Measurements from ENCODE around the gene TOP3A.

DNA sequence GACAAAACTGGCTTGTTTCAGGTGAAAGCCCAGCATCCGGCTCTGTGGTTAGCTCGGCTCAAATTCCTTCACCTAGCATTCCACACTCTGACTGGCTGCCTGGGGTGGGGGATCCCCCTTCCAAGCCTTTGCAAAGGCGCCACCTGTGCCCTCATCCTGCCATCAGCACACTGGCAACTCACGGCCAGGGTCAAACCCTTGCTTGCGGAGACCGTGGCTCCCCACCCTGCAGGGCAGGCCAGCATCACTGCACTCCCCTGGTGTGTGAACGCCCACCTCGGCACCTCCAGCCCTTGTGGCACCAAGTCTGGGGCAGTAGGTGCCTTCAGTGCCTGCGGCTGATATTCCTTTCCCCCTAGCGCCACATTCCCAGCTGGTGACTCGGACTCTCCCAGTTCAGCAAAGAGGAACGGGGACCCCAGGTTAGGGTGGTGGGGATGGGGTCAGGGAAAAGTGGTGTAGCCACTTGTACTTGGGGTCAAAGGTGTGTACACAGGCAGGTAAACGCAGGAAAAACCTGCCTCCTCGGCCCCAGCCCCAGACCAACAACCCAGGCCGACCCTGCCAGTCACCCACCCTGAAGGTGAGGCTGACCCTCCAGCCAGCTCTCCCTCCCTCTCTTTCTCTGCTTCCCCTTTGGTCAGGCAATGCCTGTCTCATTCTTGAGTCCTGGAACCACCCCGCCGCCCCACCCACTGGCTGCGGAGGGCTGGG, 57.4 kb downstream of the TOP3A start:
- no peak for TF ChIP-seq POLR2A (IDR thresholded peaks at IDR 0.05; ENCODE audit: insufficient read depth in 1 of 2, low read depth in 2 of 2, low read length in 2 of 2)
- no peak for TF ChIP-seq ZNF670 (CRISPR knock-in tag; IDR thresholded peaks at IDR 0.05; ENCODE audit: borderline replicate concordance)
- TF ChIP-seq KLF16 (CRISPR knock-in tag; IDR thresholded peaks at IDR 0.05): no peak
- 0 out of 2 replicates have a peak, but pooled peaks have one; percentile 16 for TF ChIP-seq ZNF543 (CRISPR knock-in tag; IDR thresholded peaks at IDR 0.05)
- no peak for TF ChIP-seq RAD21 (CRISPR knock-in tag; IDR thresholded peaks at IDR 0.05)
- TF ChIP-seq, protein P1, sequence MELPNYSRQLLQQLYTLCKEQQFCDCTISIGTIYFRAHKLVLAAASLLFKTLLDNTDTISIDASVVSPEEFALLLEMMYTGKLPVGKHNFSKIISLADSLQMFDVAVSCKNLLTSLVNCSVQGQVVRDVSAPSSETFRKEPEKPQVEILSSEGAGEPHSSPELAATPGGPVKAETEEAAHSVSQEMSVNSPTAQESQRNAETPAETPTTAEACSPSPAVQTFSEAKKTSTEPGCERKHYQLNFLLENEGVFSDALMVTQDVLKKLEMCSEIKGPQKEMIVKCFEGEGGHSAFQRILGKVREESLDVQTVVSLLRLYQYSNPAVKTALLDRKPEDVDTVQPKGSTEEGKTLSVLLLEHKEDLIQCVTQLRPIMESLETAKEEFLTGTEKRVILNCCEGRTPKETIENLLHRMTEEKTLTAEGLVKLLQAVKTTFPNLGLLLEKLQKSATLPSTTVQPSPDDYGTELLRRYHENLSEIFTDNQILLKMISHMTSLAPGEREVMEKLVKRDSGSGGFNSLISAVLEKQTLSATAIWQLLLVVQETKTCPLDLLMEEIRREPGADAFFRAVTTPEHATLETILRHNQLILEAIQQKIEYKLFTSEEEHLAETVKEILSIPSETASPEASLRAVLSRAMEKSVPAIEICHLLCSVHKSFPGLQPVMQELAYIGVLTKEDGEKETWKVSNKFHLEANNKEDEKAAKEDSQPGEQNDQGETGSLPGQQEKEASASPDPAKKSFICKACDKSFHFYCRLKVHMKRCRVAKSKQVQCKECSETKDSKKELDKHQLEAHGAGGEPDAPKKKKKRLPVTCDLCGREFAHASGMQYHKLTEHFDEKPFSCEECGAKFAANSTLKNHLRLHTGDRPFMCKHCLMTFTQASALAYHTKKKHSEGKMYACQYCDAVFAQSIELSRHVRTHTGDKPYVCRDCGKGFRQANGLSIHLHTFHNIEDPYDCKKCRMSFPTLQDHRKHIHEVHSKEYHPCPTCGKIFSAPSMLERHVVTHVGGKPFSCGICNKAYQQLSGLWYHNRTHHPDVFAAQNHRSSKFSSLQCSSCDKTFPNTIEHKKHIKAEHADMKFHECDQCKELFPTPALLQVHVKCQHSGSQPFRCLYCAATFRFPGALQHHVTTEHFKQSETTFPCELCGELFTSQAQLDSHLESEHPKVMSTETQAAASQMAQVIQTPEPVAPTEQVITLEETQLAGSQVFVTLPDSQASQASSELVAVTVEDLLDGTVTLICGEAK (IDR thresholded peaks at IDR 0.05): no peak
- TF ChIP-seq, protein P1 (CRISPR knock-in tag; IDR thresholded peaks at IDR 0.05): no peak
- TF ChIP-seq GABPA (IDR thresholded peaks at IDR 0.05; ENCODE audit: low read depth, low read length): no peak
- TF ChIP-seq GABPA (CRISPR knock-in tag; IDR thresholded peaks at IDR 0.05; ENCODE audit: low read depth): no peak
- no peak for TF ChIP-seq EZH2 (conservative IDR thresholded peaks at IDR 0.05; ENCODE audit: low read depth, low read length)
- no peak for TF ChIP-seq TCF7L2 (IDR thresholded peaks at IDR 0.05; ENCODE audit: low read depth, low read length)
- TF ChIP-seq PPARG (CRISPR knock-in tag; conservative IDR thresholded peaks at IDR 0.05): no peak
- no peak for TF ChIP-seq SRF (IDR thresholded peaks at IDR 0.05; ENCODE audit: low read depth, low read length)
- TF ChIP-seq, protein P2, sequence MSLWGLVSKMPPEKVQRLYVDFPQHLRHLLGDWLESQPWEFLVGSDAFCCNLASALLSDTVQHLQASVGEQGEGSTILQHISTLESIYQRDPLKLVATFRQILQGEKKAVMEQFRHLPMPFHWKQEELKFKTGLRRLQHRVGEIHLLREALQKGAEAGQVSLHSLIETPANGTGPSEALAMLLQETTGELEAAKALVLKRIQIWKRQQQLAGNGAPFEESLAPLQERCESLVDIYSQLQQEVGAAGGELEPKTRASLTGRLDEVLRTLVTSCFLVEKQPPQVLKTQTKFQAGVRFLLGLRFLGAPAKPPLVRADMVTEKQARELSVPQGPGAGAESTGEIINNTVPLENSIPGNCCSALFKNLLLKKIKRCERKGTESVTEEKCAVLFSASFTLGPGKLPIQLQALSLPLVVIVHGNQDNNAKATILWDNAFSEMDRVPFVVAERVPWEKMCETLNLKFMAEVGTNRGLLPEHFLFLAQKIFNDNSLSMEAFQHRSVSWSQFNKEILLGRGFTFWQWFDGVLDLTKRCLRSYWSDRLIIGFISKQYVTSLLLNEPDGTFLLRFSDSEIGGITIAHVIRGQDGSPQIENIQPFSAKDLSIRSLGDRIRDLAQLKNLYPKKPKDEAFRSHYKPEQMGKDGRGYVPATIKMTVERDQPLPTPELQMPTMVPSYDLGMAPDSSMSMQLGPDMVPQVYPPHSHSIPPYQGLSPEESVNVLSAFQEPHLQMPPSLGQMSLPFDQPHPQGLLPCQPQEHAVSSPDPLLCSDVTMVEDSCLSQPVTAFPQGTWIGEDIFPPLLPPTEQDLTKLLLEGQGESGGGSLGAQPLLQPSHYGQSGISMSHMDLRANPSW (CRISPR knock-in tag; IDR thresholded peaks at IDR 0.05; ENCODE audit: borderline replicate concordance): no peak

All from HepG2 (cell line).